ENCODE data around the gene MYCN.
"Not testable (repeated sequence)": the region's sequence is repeated elsewhere in the genome, so short reads cannot be mapped to it uniquely, and the experiment has no call there.

GRCh38 chr2:15911270-15911669, 29.1 kb upstream of the MYCN start:
- not testable (repeated sequence) for TF ChIP-seq EZH2 (IDR thresholded peaks at IDR 0.05; ENCODE audit: low read length); CTCF (optimal IDR thresholded peaks at IDR 0.05 in 1 of 3, IDR thresholded peaks at IDR 0.05 in 1 of 3, conservative IDR thresholded peaks at IDR 0.05 in 1 of 3; ENCODE audit: extremely low read depth in 1 of 3, insufficient read depth in 2 of 3, low read length in 3 of 3)

Measured in keratinocyte (primary cell).